Gastroesophageal sphincter (tissue), 4 donors: ENCODE data around the gene PCYT1A. TPM values are rescaled to one million over a fixed set of nuclear protein-coding genes. Genes with fewer than 3 reads are reported as not detected.

ENCODE experiments used
- ATAC-seq: fragments of 150-250 bp; one replicate; pipeline ENCODE4 v1.9.1; 2016; ENCODE audit warnings: mild to moderate bottlenecking, moderate library complexity
- H3K27ac ChIP-seq, 4 donors: fragments of 200-600 bp; sonication (generic) in 3 of 4; 1 replicate in 3 of 4; 2 replicates in 1 of 4; pipeline ENCODE4 v1.5.1; 2016 to 2019
- H3K27me3 ChIP-seq: fragments of 200-600 bp; sonication (generic); one replicate; pipeline ENCODE4 v1.5.1; 2019
- H3K36me3 ChIP-seq, 2 donors: fragments of 200-600 bp; sonication (generic); one replicate each; pipeline ENCODE4 v1.5.1; 2019; ENCODE audit warnings: control low read depth in 1 of 2
- H3K4me1 ChIP-seq, 3 donors: fragments of 200-600 bp; sonication (generic); 1 replicate in 2 of 3; 2 replicates in 1 of 3; pipeline ENCODE4 v1.5.1; 2016 to 2019; ENCODE audit warnings: control low read depth in 2 of 3
- H3K4me3 ChIP-seq, 2 donors: fragments of 200-600 bp; sonication (generic); one replicate each; pipeline ENCODE4 v1.5.1; 2019; ENCODE audit warnings: mild to moderate bottlenecking in 1 of 2, moderate library complexity in 1 of 2
- H3K9me3 ChIP-seq, 3 donors: fragments of 200-600 bp; sonication (generic); one replicate each; pipeline ENCODE4 v1.5.1; 2017 to 2019; ENCODE audit warnings: control low read depth in 2 of 3
- CTCF ChIP-seq, 4 experiments: fragments of 200-600 bp in 2 of 4; fragments of 450-650 bp in 2 of 4; sonication (generic) in 1 of 4; IDR thresholded peaks; one replicate each; pipeline ENCODE4 v1.5.1; 2017 to 2019; ENCODE audit warnings: antibody characterized with exemption in 4 of 4, mild to moderate bottlenecking in 2 of 4, moderate library complexity in 2 of 4
- EP300 ChIP-seq: sonication (generic); formaldehyde crosslinking; IDR thresholded peaks from one replicate; pipeline ENCODE4 v1.6.1; 2017; ENCODE audit warnings: antibody characterized with exemption, mild to moderate bottlenecking
- POLR2A ChIP-seq, 2 donors: fragments of 450-650 bp; IDR thresholded peaks; one replicate each; pipeline ENCODE4 v1.6.1; 2017; ENCODE audit warnings: antibody characterized with exemption in 2 of 2, mild to moderate bottlenecking in 2 of 2, moderate library complexity in 1 of 2
- POLR2AphosphoS5 ChIP-seq: sonication (generic); formaldehyde crosslinking; IDR thresholded peaks from one replicate; pipeline ENCODE4 v1.6.1; 2017; ENCODE audit warnings: antibody characterized with exemption
- WGBS, 2 donors: methylation state at CpG; one replicate each; pipeline ENCODE4 v1.1.5; 2018; ENCODE audit warnings: low coverage in 1 of 2; 5-methylcytosine and 5-hydroxymethylcytosine counted together
- total RNA-seq, 4 donors: library from RNA; depleted of rRNA; stranded (reverse); fragments of >200 nt; gene quantifications; one replicate each; pipeline ENCODE4 v1.1.0, GENCODE V29; 2016

Gene PCYT1A
- total RNA-seq, 4 donors from 2014 or later: 60.3 to 92.6 (median 81.0) TPM

GRCh38 chr3:196235452-196236122, 51.9 kb downstream of the PCYT1A start:
- Histone ChIP-seq H3K27ac (no peak overlapping the region), H3K4me3 (no peak overlapping the region), H3K27me3 (no peaks in the 10 kb centered on the region), H3K36me3 (peaks cover 0 to 44% of the 10 kb centered on the region in 2 donors), H3K4me1 (no peaks in the 10 kb centered on the region), H3K9me3 (no peaks in the 10 kb centered on the region)
- peak; percentile 55 for ATAC-seq
- 45 to 49% methylated on average over 4 to 6 of the region's 12 CpGs for WGBS, 2 donors
- TF ChIP-seq CTCF (IDR thresholded peaks at IDR 0.05) (no peak), POLR2A (IDR thresholded peaks at IDR 0.05) (no peak), POLR2AphosphoS5 (no peak), EP300 (no peak)

GRCh38 chr3:196232882-196233251, 54.7 kb downstream of the PCYT1A start:
- no peak for TF ChIP-seq POLR2AphosphoS5
- no peak for TF ChIP-seq POLR2A (IDR thresholded peaks at IDR 0.05)
- no peak for TF ChIP-seq CTCF (IDR thresholded peaks at IDR 0.05)
- no peak for TF ChIP-seq EP300
- Histone ChIP-seq H3K4me1 (no peaks in the 10 kb centered on the region), H3K9me3 (no peaks in the 10 kb centered on the region), H3K36me3 (peaks cover 0 to 17% of the 10 kb centered on the region in 2 donors), H3K27ac (no peak overlapping the region), H3K4me3 (no peak overlapping the region), H3K27me3 (no peaks in the 10 kb centered on the region)
- WGBS, 2 donors: 80 to 89% methylated on average over 7 to 8 of the region's 8 CpGs
- ATAC-seq: no peak

GRCh38 chr3:196232154-196232881, 55.2 kb downstream of the PCYT1A start:
- 91% methylated on average over 4 to 11 of the region's 12 CpGs for WGBS, 2 donors
- no peak overlapping the region for H3K4me3 ChIP-seq

GRCh38 chr3:196227629-196228493, 59.7 kb downstream of the PCYT1A start:
- 49 to 52% methylated on average over 7 to 8 of the region's 24 CpGs for WGBS, 2 donors
- peaks cover 0 to 7% (median 0%) of the 10 kb centered on the region in 3 donors for H3K4me1 ChIP-seq
- TF ChIP-seq EP300 (no peak), POLR2AphosphoS5 (no peak), POLR2A (IDR thresholded peaks at IDR 0.05) (no peak), CTCF (IDR thresholded peaks at IDR 0.05) (no peak)
- H3K27ac ChIP-seq: no peak overlapping the region
- no peak overlapping the region for H3K4me3 ChIP-seq
- no peak for ATAC-seq
- H3K27me3 ChIP-seq: peaks cover 12% of the 10 kb centered on the region
- no peaks in the 10 kb centered on the region for H3K36me3 ChIP-seq
- no peaks in the 10 kb centered on the region for H3K9me3 ChIP-seq

More at GRCh38 chr3:196232154-196232881, 55.2 kb downstream of the PCYT1A start:
- no peak for ATAC-seq
- Histone ChIP-seq H3K4me1 (peaks cover 0 to 4% (median 0%) of the 10 kb centered on the region in 3 donors), H3K36me3 (peaks cover 0 to 11% of the 10 kb centered on the region in 2 donors), H3K27ac (no peak overlapping the region), H3K9me3 (no peaks in the 10 kb centered on the region), H3K27me3 (no peaks in the 10 kb centered on the region)
- no peak for TF ChIP-seq EP300
- no peak for TF ChIP-seq POLR2AphosphoS5
- no peak for TF ChIP-seq CTCF (IDR thresholded peaks at IDR 0.05)
- no peak for TF ChIP-seq POLR2A (IDR thresholded peaks at IDR 0.05)
